Gastrocnemius medialis (tissue), 4 donors: ENCODE measurements around the gene ANKRD12.

Experiments
- POLR2A ChIP-seq, 2 donors: fragments of 450-650 bp; IDR thresholded peaks; one replicate each; pipeline ENCODE4 v1.6.1; 2017; ENCODE audit warnings: antibody characterized with exemption in 2 of 2, mild to moderate bottlenecking in 2 of 2, moderate library complexity in 2 of 2
- TF ChIP-seq, protein P1 (sequence below), 5 experiments: fragments of 450-650 bp in 3 of 5; fragments of 200-600 bp in 2 of 5; sonication (generic) in 2 of 5; IDR thresholded peaks in 4 of 5; conservative IDR thresholded peaks in 1 of 5; 1 replicate in 4 of 5; 2 replicates in 1 of 5; pipeline ENCODE4 v1.5.1; 2016 to 2019; ENCODE audit warnings: antibody characterized with exemption in 5 of 5, mild to moderate bottlenecking in 3 of 5, moderate library complexity in 3 of 5

DNA sequence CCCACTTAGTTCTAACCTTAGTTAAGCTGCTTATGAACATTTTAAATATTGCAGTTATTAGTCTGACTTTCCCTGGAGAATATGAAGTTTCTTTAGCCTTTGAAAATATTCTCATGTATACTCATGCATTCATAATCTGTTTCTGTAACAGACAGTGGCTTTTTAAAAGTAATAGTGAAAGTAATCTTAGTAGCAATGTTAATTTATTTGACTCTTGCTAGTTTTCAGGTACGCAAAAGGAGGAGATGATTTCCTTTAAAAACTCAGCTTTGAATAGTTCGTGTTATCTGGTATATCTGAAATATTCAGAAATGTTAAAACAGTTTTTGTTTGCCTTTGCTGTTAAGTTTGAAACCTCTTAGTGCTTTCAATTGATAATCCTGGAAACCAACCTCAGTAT lies 3.8 kb downstream of the ANKRD12 start:
- TF ChIP-seq, protein P1, sequence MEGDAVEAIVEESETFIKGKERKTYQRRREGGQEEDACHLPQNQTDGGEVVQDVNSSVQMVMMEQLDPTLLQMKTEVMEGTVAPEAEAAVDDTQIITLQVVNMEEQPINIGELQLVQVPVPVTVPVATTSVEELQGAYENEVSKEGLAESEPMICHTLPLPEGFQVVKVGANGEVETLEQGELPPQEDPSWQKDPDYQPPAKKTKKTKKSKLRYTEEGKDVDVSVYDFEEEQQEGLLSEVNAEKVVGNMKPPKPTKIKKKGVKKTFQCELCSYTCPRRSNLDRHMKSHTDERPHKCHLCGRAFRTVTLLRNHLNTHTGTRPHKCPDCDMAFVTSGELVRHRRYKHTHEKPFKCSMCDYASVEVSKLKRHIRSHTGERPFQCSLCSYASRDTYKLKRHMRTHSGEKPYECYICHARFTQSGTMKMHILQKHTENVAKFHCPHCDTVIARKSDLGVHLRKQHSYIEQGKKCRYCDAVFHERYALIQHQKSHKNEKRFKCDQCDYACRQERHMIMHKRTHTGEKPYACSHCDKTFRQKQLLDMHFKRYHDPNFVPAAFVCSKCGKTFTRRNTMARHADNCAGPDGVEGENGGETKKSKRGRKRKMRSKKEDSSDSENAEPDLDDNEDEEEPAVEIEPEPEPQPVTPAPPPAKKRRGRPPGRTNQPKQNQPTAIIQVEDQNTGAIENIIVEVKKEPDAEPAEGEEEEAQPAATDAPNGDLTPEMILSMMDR (IDR thresholded peaks at IDR 0.05 in 4 of 5, conservative IDR thresholded peaks at IDR 0.05 in 1 of 5): no peak
- TF ChIP-seq POLR2A (IDR thresholded peaks at IDR 0.05): no peak
